Ishikawa (cell line): ENCODE measurements around the gene TSTD1.

Experiments
- CEBPB ChIP-seq: IDR thresholded peaks from 2 replicates; pipeline ENCODE4 v1.6.1; 2012
- EGR1 ChIP-seq: IDR thresholded peaks from 2 replicates; pipeline ENCODE4 v1.6.1; 2012
- EP300 ChIP-seq: IDR thresholded peaks from 2 replicates; pipeline ENCODE4 v1.6.1; 2012; ENCODE audit warnings: borderline replicate concordance
- FOXM1 ChIP-seq: IDR thresholded peaks from 2 replicates; pipeline ENCODE4 v1.6.1; 2012; ENCODE audit warnings: low read depth, borderline replicate concordance
- MAX ChIP-seq: IDR thresholded peaks from 2 replicates; pipeline ENCODE4 v1.6.1; 2012
- TAF1 ChIP-seq: IDR thresholded peaks from 2 replicates; pipeline ENCODE4 v1.6.1; 2012; ENCODE audit warnings: low read depth, mild to moderate bottlenecking
- TCF12 ChIP-seq: IDR thresholded peaks from 2 replicates; pipeline ENCODE4 v1.6.1; 2012; ENCODE audit warnings: low read depth
- YY1 ChIP-seq: IDR thresholded peaks from 2 replicates; pipeline ENCODE4 v1.6.1; 2012; ENCODE audit warnings: low read depth
- ZBTB7A ChIP-seq: IDR thresholded peaks from 2 replicates; pipeline ENCODE4 v1.6.1; 2012; ENCODE audit warnings: low read depth
- TF ChIP-seq, protein P1 (sequence below): IDR thresholded peaks from 2 replicates; pipeline ENCODE4 v1.6.1; 2012

DNA sequence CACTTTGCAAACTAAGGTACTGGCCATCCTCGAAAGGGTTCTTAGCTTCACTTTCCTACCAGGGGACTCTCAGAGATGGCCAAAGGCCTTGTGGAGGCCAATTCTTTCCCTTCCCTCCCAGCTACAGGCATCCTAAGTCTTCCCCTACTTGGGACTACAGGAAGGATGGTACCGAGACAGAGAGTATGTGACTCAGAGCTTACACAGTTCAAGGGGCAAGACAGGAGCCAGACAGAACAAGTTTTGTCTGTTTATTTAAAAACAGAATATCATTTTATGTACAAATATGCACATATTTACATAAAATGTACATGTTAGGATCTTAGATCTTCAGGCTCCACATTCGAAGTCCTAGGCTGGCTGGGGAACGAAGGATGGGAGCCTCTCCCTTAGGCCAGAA lies 32.0 kb upstream of the TSTD1 start:
- no peak for TF ChIP-seq ZBTB7A
- no peak for TF ChIP-seq EGR1
- no peak for TF ChIP-seq TAF1
- TF ChIP-seq, protein P1, sequence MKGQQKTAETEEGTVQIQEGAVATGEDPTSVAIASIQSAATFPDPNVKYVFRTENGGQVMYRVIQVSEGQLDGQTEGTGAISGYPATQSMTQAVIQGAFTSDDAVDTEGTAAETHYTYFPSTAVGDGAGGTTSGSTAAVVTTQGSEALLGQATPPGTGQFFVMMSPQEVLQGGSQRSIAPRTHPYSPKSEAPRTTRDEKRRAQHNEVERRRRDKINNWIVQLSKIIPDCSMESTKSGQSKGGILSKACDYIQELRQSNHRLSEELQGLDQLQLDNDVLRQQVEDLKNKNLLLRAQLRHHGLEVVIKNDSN: no peak
- TF ChIP-seq MAX: no peak
- TF ChIP-seq CEBPB: no peak
- no peak for TF ChIP-seq TCF12
- TF ChIP-seq YY1: no peak
- no peak for TF ChIP-seq FOXM1
- no peak for TF ChIP-seq EP300
